Esophagus squamous epithelium (tissue), 5 donors: ENCODE results near the gene HDAC7. TPM values are rescaled to one million over a fixed set of nuclear protein-coding genes. Genes with fewer than 3 reads are reported as not detected.

Experiments used
- DNase-seq: peaks from one replicate; lab custom pipeline; 2025; lab: John Stamatoyannopoulos, UW
- H3K27ac ChIP-seq, 4 donors: fragments of 200-600 bp; sonication (generic); one replicate each; pipeline ENCODE4 v1.5.1; 2016 to 2019; ENCODE audit warnings: mild to moderate bottlenecking in 1 of 4
- H3K27me3 ChIP-seq, 4 donors: fragments of 200-600 bp; sonication (generic); 1 replicate in 3 of 4; 2 replicates in 1 of 4; pipeline versions ENCODE4 v1.5.1 to v1.6.0; 2017 to 2021; ENCODE audit warnings: antibody characterized with exemption in 1 of 4
- H3K36me3 ChIP-seq, 3 donors: fragments of 200-600 bp; sonication (generic); one replicate each; pipeline ENCODE4 v1.5.1; 2016 to 2019
- H3K4me1 ChIP-seq, 3 donors: fragments of 200-600 bp; sonication (generic); one replicate each; pipeline ENCODE4 v1.5.1; 2017 to 2019
- H3K4me3 ChIP-seq, 4 donors: fragments of 200-600 bp; sonication (generic); 1 replicate in 3 of 4; 2 replicates in 1 of 4; pipeline ENCODE4 v1.5.1; 2016 to 2019; ENCODE audit warnings: mild to moderate bottlenecking in 2 of 4, moderate library complexity in 1 of 4
- H3K9me3 ChIP-seq, 3 donors: fragments of 200-600 bp; sonication (generic); one replicate each; pipeline ENCODE4 v1.5.1; 2016 to 2019
- CTCF ChIP-seq, 6 experiments: fragments of 450-650 bp in 4 of 6; fragments of 200-600 bp in 2 of 6; sonication (generic) in 2 of 6; IDR thresholded peaks; one replicate each; pipeline ENCODE4 v1.5.1; 2016 to 2019; ENCODE audit warnings: antibody characterized with exemption in 6 of 6, mild to moderate bottlenecking in 4 of 6, moderate library complexity in 4 of 6
- POLR2A ChIP-seq, 4 donors: fragments of 450-650 bp; IDR thresholded peaks; one replicate each; pipeline ENCODE4 v1.6.1; 2017; ENCODE audit warnings: antibody characterized with exemption in 4 of 4, mild to moderate bottlenecking in 4 of 4, moderate library complexity in 3 of 4
- WGBS, 2 donors: methylation state at CpG; one replicate each; pipeline ENCODE4 v1.1.5; 2018; 5-methylcytosine and 5-hydroxymethylcytosine counted together
- intact Hi-C: fragments of 100-400 bp; cut with DNase I; formaldehyde crosslinking; loops from one replicate; pipeline ENCODE4 v1.15.0; 2022
- total RNA-seq, 4 donors: library from RNA; depleted of rRNA; stranded (reverse); fragments of >200 nt; gene quantifications; one replicate each; pipeline ENCODE4 v1.1.0, GENCODE V29; 2016
- donor health status: DM: yes; HTN: yes; CAD: no.

Gene HDAC7
- total RNA-seq, 4 donors from 2014 or later, result 19.8 to 37.2 (median 24.0) TPM

- Histone ChIP-seq H3K27ac (no peak overlapping the region), H3K4me3 (no peak overlapping the region), H3K36me3 (no peaks in the 10 kb centered on the region), H3K9me3 (no peaks in the 10 kb centered on the region), H3K4me1 (peaks cover 0 to 38% (median 4%) of the 10 kb centered on the region in 3 donors), H3K27me3 (no peaks in the 10 kb centered on the region)
- DNase-seq, result no peak
- TF ChIP-seq POLR2A (IDR thresholded peaks at IDR 0.05) (no peak), CTCF (IDR thresholded peaks at IDR 0.05) (peak; percentile 91 to 98 (median 95))
- intact Hi-C loops, result loop anchor here (5.0 to 10.0 kb wide), 3 partner anchors 60 to 120 kb away; no protein-coding TSS in a partner anchor
- 51 to 52% methylated on average over 13 of the region's 13 CpGs for WGBS, 2 donors
These were observed 17.8 kb upstream of the HDAC7 start for GRCh38 chr12:47837190-47838171.

GRCh38 chr12:47835831-47836155 is 16.1 kb upstream of the HDAC7 start:
- Histone ChIP-seq H3K4me1 (peaks cover 0 to 31% (median 4%) of the 10 kb centered on the region in 3 donors), H3K27me3 (no peaks in the 10 kb centered on the region), H3K9me3 (no peaks in the 10 kb centered on the region), H3K4me3 (no peak overlapping the region), H3K27ac (no peak overlapping the region), H3K36me3 (no peaks in the 10 kb centered on the region)
- WGBS, 2 donors, result 63 to 67% methylated on average over 3 of the region's 3 CpGs
- TF ChIP-seq POLR2A (IDR thresholded peaks at IDR 0.05), result no peak
- DNase-seq, result no peak
- intact Hi-C loops, result loop anchor here (5.0 to 10.0 kb wide), 3 partner anchors 58 to 118 kb away; no protein-coding TSS in a partner anchor

GRCh38 chr12:47835006-47835830 is 15.5 kb upstream of the HDAC7 start:
- no peak for TF ChIP-seq POLR2A (IDR thresholded peaks at IDR 0.05)
- no peak for TF ChIP-seq CTCF (IDR thresholded peaks at IDR 0.05)
- no peak for DNase-seq
- intact Hi-C loops, result loop anchor here (5.0 to 10.0 kb wide), 3 partner anchors 58 to 118 kb away; no protein-coding TSS in a partner anchor
- Histone ChIP-seq H3K27ac (no peak overlapping the region), H3K4me3 (no peak overlapping the region), H3K4me1 (peaks cover 0 to 36% (median 4%) of the 10 kb centered on the region in 3 donors), H3K9me3 (no peaks in the 10 kb centered on the region), H3K27me3 (no peaks in the 10 kb centered on the region), H3K36me3 (no peaks in the 10 kb centered on the region)
- WGBS, 2 donors, result 87 to 89% methylated on average over 10 to 11 of the region's 12 CpGs

- no peak overlapping the region for H3K27ac ChIP-seq
- DNase-seq, result no peak
- 86 to 95% methylated on average over 7 of the region's 8 CpGs for WGBS, 2 donors
- H3K9me3 ChIP-seq, result no peaks in the 10 kb centered on the region
- H3K27me3 ChIP-seq, result no peaks in the 10 kb centered on the region
- TF ChIP-seq POLR2A (IDR thresholded peaks at IDR 0.05) (no peak), CTCF (IDR thresholded peaks at IDR 0.05) (no peak)
- no peak overlapping the region for H3K4me3 ChIP-seq
- H3K36me3 ChIP-seq, result no peaks in the 10 kb centered on the region
- intact Hi-C loops, result loop anchor here (10.0 kb wide), 1 partner anchor 90 kb away; no protein-coding TSS in a partner anchor
- peaks cover 4 to 45% (median 8%) of the 10 kb centered on the region in 3 donors for H3K4me1 ChIP-seq
These were observed 14.6 kb upstream of the HDAC7 start for GRCh38 chr12:47834199-47834903.

GRCh38 chr12:47833591-47834012 is 13.9 kb upstream of the HDAC7 start:
- Histone ChIP-seq H3K27me3 (no peaks in the 10 kb centered on the region), H3K4me1 (peaks cover 11 to 48% (median 15%) of the 10 kb centered on the region in 3 donors), H3K4me3 (no peak overlapping the region), H3K9me3 (no peaks in the 10 kb centered on the region), H3K27ac (no peak overlapping the region), H3K36me3 (no peaks in the 10 kb centered on the region)
- WGBS, 2 donors, result 82 to 100% methylated on average over 3 to 7 of the region's 12 CpGs
- intact Hi-C loops, result loop anchor here (10.0 kb wide), 1 partner anchor 89 kb away; no protein-coding TSS in a partner anchor
- TF ChIP-seq POLR2A (IDR thresholded peaks at IDR 0.05), result no peak
- no peak for DNase-seq
